Breast epithelium (tissue), 3 donors: ENCODE results near the gene ACAP2.

Experiments used
- POLR2A ChIP-seq: fragments of 450-650 bp; IDR thresholded peaks from one replicate; pipeline ENCODE4 v1.6.1; 2016; ENCODE audit warnings: antibody characterized with exemption, mild to moderate bottlenecking, moderate library complexity
- POLR2AphosphoS5 ChIP-seq, 3 donors: sonication (generic); formaldehyde crosslinking; IDR thresholded peaks; one replicate each; pipeline ENCODE4 v1.6.1; 2017; ENCODE audit warnings: antibody characterized with exemption in 3 of 3
- TF ChIP-seq, protein P1 (sequence below), 3 donors: fragments of 450-650 bp; IDR thresholded peaks; one replicate each; pipeline ENCODE4 v1.5.1; 2016 to 2017; ENCODE audit warnings: antibody characterized with exemption in 3 of 3, mild to moderate bottlenecking in 3 of 3, moderate library complexity in 3 of 3

DNA sequence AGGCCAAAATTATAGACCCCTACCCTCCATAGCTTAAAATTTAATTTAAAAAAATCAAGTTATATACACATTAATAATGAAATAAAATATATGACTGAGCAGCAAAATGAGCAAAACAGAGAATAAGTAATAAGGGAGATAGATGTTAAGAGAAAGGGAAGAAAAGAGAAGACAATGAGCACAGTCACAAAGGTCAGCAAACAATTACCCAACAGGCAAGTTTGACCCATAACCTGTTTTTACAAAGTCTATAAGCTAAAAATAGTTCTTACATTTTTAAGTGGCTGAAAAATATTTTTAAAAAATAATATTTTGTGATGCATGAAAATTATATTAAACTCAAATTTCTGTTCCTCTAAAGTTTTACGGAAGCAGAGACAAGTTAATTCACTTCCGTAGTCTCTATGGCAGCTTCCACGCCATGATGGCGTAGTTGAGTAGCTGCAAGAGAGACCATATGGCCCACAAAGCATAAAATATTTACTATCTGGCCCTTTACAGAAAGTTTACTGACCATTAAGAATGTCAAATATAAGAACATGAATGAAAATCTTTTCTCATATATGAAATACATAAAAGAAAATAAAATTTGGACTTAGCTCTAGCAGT lies 47.5 kb downstream of the ACAP2 start:
- no peak for TF ChIP-seq POLR2AphosphoS5 (IDR thresholded peaks at IDR 0.05)
- TF ChIP-seq, protein P1, sequence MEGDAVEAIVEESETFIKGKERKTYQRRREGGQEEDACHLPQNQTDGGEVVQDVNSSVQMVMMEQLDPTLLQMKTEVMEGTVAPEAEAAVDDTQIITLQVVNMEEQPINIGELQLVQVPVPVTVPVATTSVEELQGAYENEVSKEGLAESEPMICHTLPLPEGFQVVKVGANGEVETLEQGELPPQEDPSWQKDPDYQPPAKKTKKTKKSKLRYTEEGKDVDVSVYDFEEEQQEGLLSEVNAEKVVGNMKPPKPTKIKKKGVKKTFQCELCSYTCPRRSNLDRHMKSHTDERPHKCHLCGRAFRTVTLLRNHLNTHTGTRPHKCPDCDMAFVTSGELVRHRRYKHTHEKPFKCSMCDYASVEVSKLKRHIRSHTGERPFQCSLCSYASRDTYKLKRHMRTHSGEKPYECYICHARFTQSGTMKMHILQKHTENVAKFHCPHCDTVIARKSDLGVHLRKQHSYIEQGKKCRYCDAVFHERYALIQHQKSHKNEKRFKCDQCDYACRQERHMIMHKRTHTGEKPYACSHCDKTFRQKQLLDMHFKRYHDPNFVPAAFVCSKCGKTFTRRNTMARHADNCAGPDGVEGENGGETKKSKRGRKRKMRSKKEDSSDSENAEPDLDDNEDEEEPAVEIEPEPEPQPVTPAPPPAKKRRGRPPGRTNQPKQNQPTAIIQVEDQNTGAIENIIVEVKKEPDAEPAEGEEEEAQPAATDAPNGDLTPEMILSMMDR (IDR thresholded peaks at IDR 0.05) = no peak
- no peak for TF ChIP-seq POLR2A
